Activated gamma-delta T cell treated with anti-CD3 and anti-CD28 coated beads, Interleukin-2, amount 50 U/mL, for 16 hours (primary cell): ENCODE measurements around the gene URB1.
"Not testable (repeated sequence)": the region's sequence is repeated elsewhere in the genome, so short reads cannot be mapped to it uniquely, and the experiment has no call there.

Experiments used
- DNase-seq: peaks from one replicate; pipeline ENCODE4 v3.0.0-alpha.2; 2020; ENCODE audit warnings: low read depth

The URB1 gene

GRCh38 chr21:32285476-32285875 is 107.3 kb downstream of the URB1 start:
- no peak for DNase-seq

GRCh38 chr21:32282992-32283391 is 109.8 kb downstream of the URB1 start:
- DNase-seq, result no peak

GRCh38 chr21:32281531-32281930 is 111.3 kb downstream of the URB1 start:
- no peak for DNase-seq

GRCh38 chr21:32279377-32279680 is 113.5 kb downstream of the URB1 start:
- DNase-seq, result no peak

GRCh38 chr21:32278518-32279376 is 114.1 kb downstream of the URB1 start, which contains the start of gene MIS18A:
Gene MIS18A, minus strand, starts transcription at chr21:32279049. Its CDS starts 35 bp downstream, at chr21:32279014.
- peak; percentile 97 for DNase-seq

GRCh38 chr21:32278103-32278502 is 114.7 kb downstream of the URB1 start:
- DNase-seq, result no peak

GRCh38 chr21:32276671-32277070 is 116.1 kb downstream of the URB1 start:
- no peak for DNase-seq

GRCh38 chr21:32270748-32271147 is 122.1 kb downstream of the URB1 start:
- DNase-seq, result no peak

- not testable (repeated sequence) for DNase-seq
These were observed 127.5 kb downstream of the URB1 start for GRCh38 chr21:32265321-32265720.

GRCh38 chr21:32261929-32262328 is 130.9 kb downstream of the URB1 start:
- no peak for DNase-seq
